Right lobe of liver (tissue), 6 donors: Measurements from ENCODE around the gene DPPA5. TPM values are rescaled to one million over a fixed set of nuclear protein-coding genes. Genes with fewer than 3 reads are reported as not detected.
"Not testable (repeated sequence)": the region's sequence is repeated elsewhere in the genome, so short reads cannot be mapped to it uniquely, and the experiment has no call there.

ENCODE experiments used
- ATAC-seq, 4 donors: fragments of 200-7000 bp; cut with Tn5 transposase; one replicate each; pipeline ENCODE4 v1.9.1; 2020; ENCODE audit warnings: mild to moderate bottlenecking in 4 of 4, moderate library complexity in 4 of 4
- DNase-seq, 3 donors: peaks; one replicate each; pipeline ENCODE4 v3.0.0-alpha.2; 2020
- H3K27ac ChIP-seq, 3 donors: fragments of 200-600 bp; one replicate each; pipeline ENCODE4 v1.8.0; 2022
- H3K27me3 ChIP-seq, 2 donors: fragments of 200-600 bp; one replicate each; pipeline ENCODE4 v1.8.0; 2022
- H3K36me3 ChIP-seq, 4 donors: fragments of 200-600 bp; sonication (generic) in 1 of 4; one replicate each; pipeline versions ENCODE4 v1.5.1 to v1.8.0; 2017 to 2022; ENCODE audit warnings: control low read depth in 1 of 4
- H3K4me1 ChIP-seq, 4 donors: fragments of 200-600 bp; sonication (generic) in 1 of 4; one replicate each; pipeline versions ENCODE4 v1.5.1 to v1.8.0; 2017 to 2022; ENCODE audit warnings: control low read depth in 1 of 4
- H3K4me3 ChIP-seq, 3 donors: fragments of 200-600 bp; one replicate each; pipeline ENCODE4 v1.8.0; 2022
- H3K9me3 ChIP-seq, 4 donors: fragments of 200-600 bp; sonication (generic) in 1 of 4; one replicate each; pipeline versions ENCODE4 v1.5.1 to v1.8.0; 2017 to 2022; ENCODE audit warnings: control low read depth in 1 of 4
- CTCF ChIP-seq, 4 donors: fragments of 200-600 bp in 3 of 4; fragments of 450-650 bp in 1 of 4; IDR thresholded peaks; one replicate each; pipeline versions ENCODE4 v1.5.1 to v1.8.0; 2016 to 2022; ENCODE audit warnings: antibody characterized with exemption in 4 of 4, mild to moderate bottlenecking in 2 of 4
- POLR2A ChIP-seq: fragments of 450-650 bp; IDR thresholded peaks from one replicate; pipeline ENCODE4 v1.6.1; 2017; ENCODE audit warnings: antibody characterized with exemption, mild to moderate bottlenecking
- WGBS: methylation state at CpG from one replicate; pipeline ENCODE4 v1.1.6; 2018; ENCODE audit warnings: low coverage, low lambda C conversion rate; ENCODE audit not compliant: insufficient coverage; ENCODE audit errors: missing lambda C conversion rate; 5-methylcytosine and 5-hydroxymethylcytosine counted together
- intact Hi-C, 2 donors: fragments of 100-400 bp; cut with DNase I; formaldehyde crosslinking; loops; one replicate each; pipeline versions ENCODE4 v1.11.2 to v1.14.1; 2022
- small RNA-seq, 2 experiments: library from RNA; depleted of rRNA; stranded (forward); fragments of <200 nt; gene quantifications; one replicate each; pipeline ENCODE3, GENCODE V24; 2016
- total RNA-seq, 6 experiments: library from RNA; depleted of rRNA in 2 of 6; stranded (reverse); fragments of >200 nt in 2 of 6; fragmentation: NEBNext Ultra II Directional in 3 of 6; extraction: Animal tissue kit (Norgen Biotek cat#: 25700) in 3 of 6; gene quantifications; one replicate each; pipeline versions ENCODE4 v1.1.0 to v1.2.4, GENCODE V29; 2016 to 2023
- donor health status: DM: no; HTN: yes; CAD: no.
- donor health status: DM: no; HTN: no; CAD: no.
- donor health status: DM: no; HTN: no; CAD: no.
- donor health status: DM: no; HTN: yes; CAD: no.
- donor health status: DM: no; HTN: yes; CAD: no.

Gene DPPA5
- total RNA-seq, 6 experiments from 2014 or later, result not detected

GRCh38 chr6:73309535-73309784, 44.6 kb downstream of the DPPA5 start:
- Histone ChIP-seq H3K4me1 (peaks cover 0 to 9% (median 0%) of the 10 kb centered on the region in 4 donors), H3K36me3 (no peaks in the 10 kb centered on the region), H3K4me3 (peak overlapping the region; percentile 37 to 48 (median 40)), H3K27ac (no peak overlapping the region), H3K9me3 (no peaks in the 10 kb centered on the region), H3K27me3 (peaks cover 0 to 10% of the 10 kb centered on the region in 2 donors)
- DNase-seq (no peak), ATAC-seq (peak in 1 of 4 donors; percentile 33)
- 2% methylated on average over 5 of the region's 13 CpGs for WGBS
- intact Hi-C loops, result no loop called here
- TF ChIP-seq POLR2A, result no peak
- TF ChIP-seq CTCF (IDR thresholded peaks at IDR 0.05), result no peak

GRCh38 chr6:73308712-73309534, 45.2 kb downstream of the DPPA5 start:
- no peak for DNase-seq
- no peak for ATAC-seq

GRCh38 chr6:73303773-73304172, 50.3 kb downstream of the DPPA5 start:
- H3K4me1 ChIP-seq, ATAC-seq, intact Hi-C loops, H3K27me3 ChIP-seq, H3K27ac ChIP-seq, H3K36me3 ChIP-seq, DNase-seq, H3K4me3 ChIP-seq, H3K9me3 ChIP-seq: not testable (repeated sequence)
- 54% methylated on average over 5 of the region's 7 CpGs for WGBS

More at GRCh38 chr6:73308712-73309534, 45.2 kb downstream of the DPPA5 start:
- Histone ChIP-seq H3K4me1 (peaks cover 0 to 9% (median 0%) of the 10 kb centered on the region in 4 donors), H3K27ac (no peak overlapping the region), H3K36me3 (no peaks in the 10 kb centered on the region), H3K4me3 (peak overlapping the region in 1 of 3 donors; percentile 48), H3K9me3 (no peaks in the 10 kb centered on the region), H3K27me3 (peaks cover 0 to 10% of the 10 kb centered on the region in 2 donors)
- TF ChIP-seq POLR2A (no peak), CTCF (IDR thresholded peaks at IDR 0.05) (no peak)
- WGBS, result 72% methylated on average over 17 of the region's 26 CpGs
- intact Hi-C loops, result no loop called here

Small RNA genes within 50 kb of the gene (small RNA-seq; reads per million reads assigned to genes)
- gene RPL39P3, result 0 reads per million in 2 experiments

Other genes with a start within 250 kb of the DPPA5 start
- not detected for gene KHDC1L, start 128.8 kb downstream of the DPPA5 start, total RNA-seq
- under 1 TPM in 1 of 6 experiments, not detected in 5; 0.55 TPM for gene KHDC1, start 91.1 kb downstream of the DPPA5 start, total RNA-seq
- gene KHDC3L, start 8.4 kb upstream of the DPPA5 start, total RNA-seq, result not detected
- gene OOEP, start 15.6 kb upstream of the DPPA5 start, total RNA-seq, result not detected
- not detected for gene DDX43, start 40.6 kb upstream of the DPPA5 start, total RNA-seq
- 1 to 10 TPM in 1 of 6 experiments, under 1 TPM in 5; 0.37 to 1.1 (median 0.78) TPM for gene CGAS, start 98.0 kb upstream of the DPPA5 start, total RNA-seq
- gene MTO1, start 107.5 kb upstream of the DPPA5 start, total RNA-seq, result 10 to 100 TPM; 24.6 to 33.7 (median 29.0) TPM
- gene EEF1A1, start 166.8 kb upstream of the DPPA5 start, total RNA-seq, result 1,000 to 10,000 TPM; 2,452 to 4,356 (median 3,217) TPM